Activated CD8-positive, alpha-beta memory T cell treated with anti-CD3 and anti-CD28 coated beads for 1 hour (primary cell): Measurements from ENCODE around the gene YTHDC2.
"Not testable (repeated sequence)": the region's sequence is repeated elsewhere in the genome, so short reads cannot be mapped to it uniquely, and the experiment has no call there.

Experiments used
- DNase-seq, 2 donors: peaks; one replicate each; pipeline ENCODE4 v3.0.0-alpha.2; 2020; ENCODE audit warnings: low read depth in 1 of 2; ENCODE audit errors: extremely low read depth in 1 of 2

The YTHDC2 gene

GRCh38 chr5:113600255-113600905 is 86.9 kb downstream of the YTHDC2 start:
- DNase-seq = no peak

GRCh38 chr5:113601423-113601822 is 87.9 kb downstream of the YTHDC2 start:
- no peak for DNase-seq

- not testable (repeated sequence) for DNase-seq
Observed at GRCh38 chr5:113603246-113603645, 89.8 kb downstream of the YTHDC2 start.

- DNase-seq = peak in 1 of 2 donors; percentile 4
Observed at GRCh38 chr5:113606298-113607134, 93.0 kb downstream of the YTHDC2 start.

GRCh38 chr5:113607361-113607760 is 93.9 kb downstream of the YTHDC2 start:
- no peak for DNase-seq

- DNase-seq = no peak
Observed at GRCh38 chr5:113608113-113608596, 94.7 kb downstream of the YTHDC2 start.

- no peak for DNase-seq
Observed at GRCh38 chr5:113612060-113612496, 98.6 kb downstream of the YTHDC2 start.

- no peak for DNase-seq
Observed at GRCh38 chr5:113614191-113614590, 100.7 kb downstream of the YTHDC2 start.

- no peak for DNase-seq
Observed at GRCh38 chr5:113615708-113616107, 102.2 kb downstream of the YTHDC2 start.

- DNase-seq = no peak
Observed at GRCh38 chr5:113617191-113617796, 103.8 kb downstream of the YTHDC2 start.

GRCh38 chr5:113632996-113633395 is 119.5 kb downstream of the YTHDC2 start:
- no peak for DNase-seq

GRCh38 chr5:113634957-113635356 is 121.5 kb downstream of the YTHDC2 start:
- no peak for DNase-seq

- DNase-seq = no peak
Observed at GRCh38 chr5:113641715-113642114, 128.2 kb downstream of the YTHDC2 start.
